CD4-positive, alpha-beta memory T cell (primary cell): Measurements from ENCODE around the gene HMG20B. TPM values are rescaled to one million over a fixed set of nuclear protein-coding genes. Genes with fewer than 3 reads are reported as not detected.
A peak's percentile ranks its signal among the peaks of the same experiment; 100 is the strongest.

Experiments
- CTCF ChIA-PET: fragments of 350-600 bp; sonication (Branson Sonifier 250); formaldehyde crosslinking; loops from one replicate; lab custom pipeline; 2021; ENCODE audit warnings: inconsistent platforms; ENCODE audit not compliant: partially characterized antibody; lab: Charles Lee
- POLR2A ChIA-PET: fragments of 350-600 bp; sonication (Branson Sonifier 250); formaldehyde crosslinking; loops from one replicate; lab custom pipeline; 2021; ENCODE audit not compliant: partially characterized antibody; lab: Charles Lee
- DNase-seq, 5 donors: peaks; one replicate each; pipeline versions ENCODE4 v3.0.0 to v3.0.0-alpha.2; 2020 to 2022; ENCODE audit warnings: mixed read lengths in 1 of 5
- H3K27ac ChIP-seq: one replicate; pipeline ENCODE4 v1.7.0; 2013; ENCODE audit warnings: low read depth, low read length
- H3K27me3 ChIP-seq: 2 replicates; pipeline ENCODE4 v1.7.0; 2013; ENCODE audit warnings: mild to moderate bottlenecking, low read length, moderate library complexity; ENCODE audit not compliant: insufficient read depth
- H3K36me3 ChIP-seq: 2 replicates; pipeline ENCODE4 v1.7.0; 2013; ENCODE audit warnings: mild to moderate bottlenecking, low read length, moderate library complexity; ENCODE audit not compliant: insufficient read depth
- H3K4me1 ChIP-seq: 2 replicates; pipeline ENCODE4 v1.7.0; 2013; ENCODE audit warnings: mild to moderate bottlenecking, low read length, moderate library complexity; ENCODE audit not compliant: insufficient read depth
- H3K4me3 ChIP-seq, 2 donors: one replicate each; pipeline ENCODE4 v1.7.0; 2013; ENCODE audit warnings: low read length in 2 of 2, mild to moderate bottlenecking in 1 of 2
- H3K9me3 ChIP-seq, 2 donors: one replicate each; pipeline ENCODE4 v1.7.0; 2013; ENCODE audit warnings: low read length in 2 of 2, control low read depth in 1 of 2; ENCODE audit not compliant: control insufficient read depth in 1 of 2
- H3K27ac Mint-ChIP-seq, 7 donors: one replicate each; pipeline ENCODE4 v1.8.0; 2020 to 2021; ENCODE audit warnings: mixed read lengths in 7 of 7, mild to moderate bottlenecking in 6 of 7, inconsistent platforms in 3 of 7, moderate library complexity in 3 of 7
- H3K27me3 Mint-ChIP-seq, 2 donors: one replicate each; pipeline ENCODE4 v1.8.0; 2020 to 2021; ENCODE audit warnings: mixed read lengths in 2 of 2
- H3K36me3 Mint-ChIP-seq, 2 donors: one replicate each; pipeline ENCODE4 v1.8.0; 2020 to 2021; ENCODE audit warnings: mixed read lengths in 2 of 2, inconsistent platforms in 1 of 2, mild to moderate bottlenecking in 1 of 2
- H3K4me1 Mint-ChIP-seq, 4 donors: one replicate each; pipeline ENCODE4 v1.8.0; 2020 to 2021; ENCODE audit warnings: mixed read lengths in 4 of 4, mild to moderate bottlenecking in 1 of 4
- H3K4me3 Mint-ChIP-seq, 8 donors: one replicate each; pipeline ENCODE4 v1.8.0; 2020 to 2021; ENCODE audit warnings: mixed read lengths in 8 of 8, mild to moderate bottlenecking in 7 of 8, moderate library complexity in 6 of 8, inconsistent platforms in 3 of 8
- H3K9me3 Mint-ChIP-seq, 8 donors: one replicate each; pipeline ENCODE4 v1.8.0; 2020 to 2021; ENCODE audit warnings: mixed read lengths in 8 of 8, mild to moderate bottlenecking in 5 of 8, inconsistent platforms in 3 of 8, moderate library complexity in 1 of 8
- intact Hi-C: fragments of 100-400 bp; cut with micrococcal nuclease; formaldehyde crosslinking; loops from one replicate; pipeline ENCODE4 v1.15.1; 2023
- polyA plus RNA-seq, 2 donors: library from polyadenylated mRNA; unstranded; fragments of 300-500 nt; fragmentation: Illumina TruSeq; gene quantifications; one replicate each; pipeline ENCODE4 v1.2.3, GENCODE V29; 2021
- total RNA-seq, 2 experiments: library from RNA; stranded (reverse); gene quantifications; one replicate each; pipeline ENCODE4 v1.2.3, GENCODE V29; 2021

The HMG20B gene
- total and polyA plus RNA-seq, 4 experiments from 2014 or later = 42.4 to 51.6 (median 45.6) TPM

GRCh38 chr19:3590991-3591659, 18.4 kb downstream of the HMG20B start:
- no peak overlapping the region for H3K4me3 ChIP-seq
- no peak overlapping the region for H3K27ac ChIP-seq
- H3K4me3 Mint-ChIP-seq = no peak overlapping the region
- H3K4me1 ChIP-seq = no peaks in the 10 kb centered on the region
- no peaks in the 10 kb centered on the region for H3K27me3 Mint-ChIP-seq
- no peaks in the 10 kb centered on the region for H3K9me3 ChIP-seq
- H3K4me1 Mint-ChIP-seq = no peaks in the 10 kb centered on the region
- H3K27me3 ChIP-seq = no peaks in the 10 kb centered on the region
- DNase-seq = no peak
- H3K9me3 Mint-ChIP-seq = no peaks in the 10 kb centered on the region
- H3K36me3 Mint-ChIP-seq = no peaks in the 10 kb centered on the region
- H3K27ac Mint-ChIP-seq = peak overlapping the region in 1 of 7 donors; percentile 19
- ChIA-PET POLR2A (interaction anchor here (0.7 to 1.4 kb wide), 2 partner anchors 17 to 37 kb away, joined by 3 to 4 read pairs; no protein-coding TSS in a partner anchor), CTCF (interaction anchor here (0.8 to 2.4 kb wide), 9 partner anchors 9 to 116 kb away, joined by 3 to 9 read pairs (median 4); no protein-coding TSS in a partner anchor)
- intact Hi-C loops = no loop called here
- H3K36me3 ChIP-seq = no peaks in the 10 kb centered on the region

- Histone ChIP-seq H3K4me3 (no peak overlapping the region), H3K27me3 (no peaks in the 10 kb centered on the region), H3K27ac (no peak overlapping the region), H3K9me3 (no peaks in the 10 kb centered on the region), H3K4me1 (no peaks in the 10 kb centered on the region), H3K36me3 (no peaks in the 10 kb centered on the region)
- ChIA-PET CTCF (interaction anchor here (1.0 to 2.4 kb wide), 5 partner anchors 10 to 47 kb away, joined by 3 to 9 read pairs (median 5); no protein-coding TSS in a partner anchor), POLR2A (no interaction called here)
- intact Hi-C loops = no loop called here
- no peak for DNase-seq
- Mint-ChIP-seq H3K36me3 (no peaks in the 10 kb centered on the region), H3K9me3 (no peaks in the 10 kb centered on the region), H3K4me1 (no peaks in the 10 kb centered on the region), H3K27me3 (no peaks in the 10 kb centered on the region), H3K27ac (no peak overlapping the region), H3K4me3 (no peak overlapping the region)
Measured at GRCh38 chr19:3591876-3592613, 19.3 kb downstream of the HMG20B start.

- ChIA-PET CTCF (interaction anchor here (1.5 kb wide), 1 partner anchor 26 kb away, joined by 3 read pairs; no protein-coding TSS in a partner anchor), POLR2A (no interaction called here)
- H3K36me3 Mint-ChIP-seq = no peaks in the 10 kb centered on the region
- Histone ChIP-seq H3K9me3 (no peaks in the 10 kb centered on the region), H3K27me3 (no peaks in the 10 kb centered on the region), H3K36me3 (no peaks in the 10 kb centered on the region), H3K27ac (no peak overlapping the region), H3K4me3 (no peak overlapping the region), H3K4me1 (no peaks in the 10 kb centered on the region)
- H3K27ac Mint-ChIP-seq = no peak overlapping the region
- no peaks in the 10 kb centered on the region for H3K4me1 Mint-ChIP-seq
- intact Hi-C loops = no loop called here
- no peaks in the 10 kb centered on the region for H3K27me3 Mint-ChIP-seq
- H3K4me3 Mint-ChIP-seq = no peak overlapping the region
- H3K9me3 Mint-ChIP-seq = no peaks in the 10 kb centered on the region
- DNase-seq = no peak
Measured at GRCh38 chr19:3593156-3593555, 20.4 kb downstream of the HMG20B start.

GRCh38 chr19:3595521-3596061, 22.8 kb downstream of the HMG20B start:
- intact Hi-C loops = no loop called here
- ChIA-PET CTCF (interaction anchor here (0.6 kb wide), 1 partner anchor 625 kb away, joined by 3 read pairs; no protein-coding TSS in a partner anchor), POLR2A (no interaction called here)
- Mint-ChIP-seq H3K36me3 (no peaks in the 10 kb centered on the region), H3K4me3 (no peak overlapping the region), H3K9me3 (no peaks in the 10 kb centered on the region), H3K27me3 (no peaks in the 10 kb centered on the region), H3K4me1 (no peaks in the 10 kb centered on the region), H3K27ac (no peak overlapping the region)
- Histone ChIP-seq H3K27me3 (no peaks in the 10 kb centered on the region), H3K36me3 (no peaks in the 10 kb centered on the region), H3K4me3 (no peak overlapping the region), H3K4me1 (no peaks in the 10 kb centered on the region), H3K27ac (no peak overlapping the region), H3K9me3 (no peaks in the 10 kb centered on the region)
- no peak for DNase-seq

DNA sequence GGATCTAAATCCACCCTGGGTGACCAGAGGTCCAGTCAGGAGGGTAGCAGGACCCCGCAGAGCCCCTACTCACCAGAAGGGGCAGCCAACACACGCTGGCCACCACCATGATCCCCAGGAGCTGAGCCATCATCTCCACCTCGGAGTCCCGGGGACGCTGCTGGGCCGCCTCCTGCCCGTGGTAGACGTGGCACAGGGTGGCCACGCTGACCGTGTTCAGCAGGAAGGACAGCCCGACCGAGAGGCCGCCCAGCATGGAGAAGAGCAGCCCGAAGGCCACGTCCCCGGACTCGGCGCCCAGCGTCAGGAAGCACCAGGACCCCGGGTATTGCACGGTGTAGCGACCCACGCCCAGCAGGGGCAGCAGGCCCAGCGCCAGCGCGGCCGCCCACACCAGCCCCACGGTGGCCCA, 27.0 kb downstream of the HMG20B start:
- ChIA-PET POLR2A (no interaction called here), CTCF (no interaction called here)
- no peaks in the 10 kb centered on the region for H3K36me3 Mint-ChIP-seq

DNA sequence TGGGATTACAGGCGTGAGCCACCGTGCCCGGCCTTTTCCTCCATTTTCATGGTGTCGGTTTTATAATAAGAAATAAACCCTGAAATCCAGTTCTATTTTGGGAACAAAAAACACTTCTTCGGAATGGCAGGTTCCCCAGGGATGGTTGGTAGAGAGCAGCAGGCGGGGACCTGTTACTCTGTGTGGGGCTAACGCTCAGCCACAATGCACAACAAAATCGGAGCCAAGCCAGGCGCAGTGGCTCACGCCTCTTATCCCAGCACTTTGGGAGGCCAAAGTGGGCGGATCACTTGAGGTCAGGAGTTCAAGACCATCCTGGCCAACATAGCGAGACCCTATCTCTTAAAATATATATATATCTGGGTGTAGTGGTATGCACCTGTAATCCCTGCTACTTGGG, 28.3 kb downstream of the HMG20B start:
- Mint-ChIP-seq H3K9me3 (no peaks in the 10 kb centered on the region), H3K27ac (no peak overlapping the region), H3K36me3 (no peaks in the 10 kb centered on the region), H3K4me1 (no peaks in the 10 kb centered on the region), H3K27me3 (no peaks in the 10 kb centered on the region), H3K4me3 (no peak overlapping the region)
- ChIA-PET POLR2A (no interaction called here), CTCF (no interaction called here)
- H3K36me3 ChIP-seq = no peaks in the 10 kb centered on the region
- no peaks in the 10 kb centered on the region for H3K9me3 ChIP-seq
- no peaks in the 10 kb centered on the region for H3K27me3 ChIP-seq
- H3K4me3 ChIP-seq = no peak overlapping the region
- H3K27ac ChIP-seq = no peak overlapping the region
- H3K4me1 ChIP-seq = peaks cover 19% of the 10 kb centered on the region
- intact Hi-C loops = no loop called here
- DNase-seq = no peak

More for the DNA sequence above, 27.0 kb downstream of the HMG20B start:
- Mint-ChIP-seq H3K9me3 (no peaks in the 10 kb centered on the region), H3K27me3 (no peaks in the 10 kb centered on the region), H3K27ac (no peak overlapping the region), H3K4me3 (no peak overlapping the region), H3K4me1 (no peaks in the 10 kb centered on the region)
- DNase-seq = no peak
- Histone ChIP-seq H3K27ac (no peak overlapping the region), H3K27me3 (no peaks in the 10 kb centered on the region), H3K9me3 (no peaks in the 10 kb centered on the region), H3K36me3 (no peaks in the 10 kb centered on the region), H3K4me1 (peaks cover 7% of the 10 kb centered on the region), H3K4me3 (no peak overlapping the region)
- intact Hi-C loops = no loop called here

DNA sequence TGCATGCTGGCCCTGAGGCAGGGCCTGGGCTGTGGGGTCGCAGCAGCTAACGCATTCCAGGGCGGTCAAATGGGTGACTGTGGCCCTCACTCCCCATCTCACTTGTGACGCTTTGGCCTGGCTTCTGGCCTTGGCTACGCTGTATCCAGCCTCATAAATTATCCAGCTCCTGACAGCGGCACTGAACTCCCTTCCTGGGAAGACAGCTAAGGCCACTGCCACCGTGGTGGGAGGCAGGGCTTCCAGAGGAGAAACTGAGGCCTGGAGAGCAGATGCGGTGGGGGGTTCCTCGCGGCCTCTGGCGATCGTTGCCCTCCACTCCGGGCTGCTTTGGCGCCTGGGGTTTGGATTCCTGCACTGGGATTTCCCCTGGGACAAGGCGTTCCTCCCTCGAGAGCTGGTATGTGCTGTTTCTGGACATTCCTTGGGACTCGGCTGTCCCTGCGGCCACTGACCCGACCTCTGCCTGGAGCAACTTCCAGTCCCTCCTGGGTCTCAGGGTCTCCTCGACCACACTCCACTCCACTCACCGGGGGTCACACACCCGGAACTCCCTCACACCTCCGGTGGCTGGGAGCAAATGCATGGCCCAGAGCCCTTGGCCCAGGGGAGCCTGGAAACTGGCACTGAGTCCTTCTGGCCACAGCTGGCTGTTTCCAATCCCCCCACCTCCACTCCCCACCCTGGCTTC, 30.5 kb downstream of the HMG20B start:
- no peak overlapping the region for H3K27ac Mint-ChIP-seq
- intact Hi-C loops = no loop called here
- peaks cover 0 to 3% of the 10 kb centered on the region in 2 donors for H3K27me3 Mint-ChIP-seq

More for the DNA sequence above, 30.5 kb downstream of the HMG20B start:
- Histone ChIP-seq H3K27ac (no peak overlapping the region), H3K36me3 (no peaks in the 10 kb centered on the region), H3K4me1 (peaks cover 26% of the 10 kb centered on the region), H3K4me3 (no peak overlapping the region), H3K9me3 (no peaks in the 10 kb centered on the region), H3K27me3 (no peaks in the 10 kb centered on the region)
- ChIA-PET CTCF (no interaction called here), POLR2A (no interaction called here)
- DNase-seq = no peak
- H3K4me1 Mint-ChIP-seq = peaks cover 0 to 7% (median 4%) of the 10 kb centered on the region in 4 donors
- no peaks in the 10 kb centered on the region for H3K9me3 Mint-ChIP-seq
- no peaks in the 10 kb centered on the region for H3K36me3 Mint-ChIP-seq
- no peak overlapping the region for H3K4me3 Mint-ChIP-seq
